ENCODE measurements around the gene LEKR1.

Gene LEKR1

DNA sequence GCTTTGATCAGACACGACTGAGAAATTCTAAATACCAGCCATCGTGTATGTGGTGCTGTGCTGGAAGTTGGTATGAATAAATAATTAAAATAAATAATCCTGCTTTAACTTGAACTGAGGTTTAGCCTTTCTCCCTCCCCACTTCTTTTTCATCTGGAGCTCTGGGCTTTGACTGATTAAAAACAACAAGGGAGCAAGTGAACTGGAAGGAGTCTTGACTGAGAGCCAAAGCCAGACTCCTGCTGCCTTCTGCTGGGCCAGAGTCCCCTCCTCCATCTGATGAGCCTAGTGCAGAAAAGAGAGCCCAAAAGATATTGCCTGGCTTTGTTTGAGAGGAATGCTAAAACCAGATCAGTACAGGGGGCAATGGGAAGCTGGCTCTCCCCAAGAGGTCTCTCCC is 237.8 kb downstream of the LEKR1 start:
- DNase-seq, result no peak

DNA sequence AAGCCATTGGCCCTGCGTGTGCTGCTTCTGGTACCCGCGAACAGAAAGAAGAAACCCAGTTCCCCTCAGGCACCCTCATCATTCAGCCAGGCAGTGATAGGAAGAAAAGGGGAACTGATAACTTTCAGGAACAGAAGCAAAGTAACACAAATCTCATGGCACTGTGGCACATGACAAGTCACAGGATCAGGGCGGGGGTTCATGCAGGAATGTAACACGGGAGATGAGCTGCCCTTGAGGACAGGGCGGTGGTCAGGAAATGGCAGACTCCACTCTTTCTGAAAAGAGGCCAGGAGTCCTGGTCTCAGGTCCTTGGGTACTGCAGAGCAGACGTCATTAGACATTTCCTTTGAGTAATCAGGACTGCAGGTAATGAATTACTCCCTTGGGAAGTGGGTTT is 238.2 kb downstream of the LEKR1 start:
- DNase-seq, result no peak

DNA sequence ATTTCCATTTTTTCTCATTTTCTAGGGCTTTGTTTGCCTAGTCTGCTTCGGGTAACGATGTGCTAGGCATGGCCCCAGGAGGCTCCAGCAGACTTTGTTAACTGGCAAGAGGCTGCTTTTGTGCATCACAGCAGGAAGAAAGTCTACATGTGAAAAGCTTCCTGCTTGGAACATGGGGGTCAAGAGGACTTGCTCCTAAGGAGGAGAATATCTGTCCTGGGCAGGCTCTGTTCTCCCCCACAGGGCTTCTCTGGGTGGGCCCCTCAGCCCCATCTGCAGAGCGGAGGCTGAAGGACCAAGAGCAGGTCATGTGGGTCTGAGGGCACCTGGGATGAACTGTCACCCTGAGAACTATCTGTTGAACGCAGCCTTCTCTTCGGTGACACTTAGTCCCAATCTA is 239.0 kb downstream of the LEKR1 start:
- no peak for DNase-seq

DNA sequence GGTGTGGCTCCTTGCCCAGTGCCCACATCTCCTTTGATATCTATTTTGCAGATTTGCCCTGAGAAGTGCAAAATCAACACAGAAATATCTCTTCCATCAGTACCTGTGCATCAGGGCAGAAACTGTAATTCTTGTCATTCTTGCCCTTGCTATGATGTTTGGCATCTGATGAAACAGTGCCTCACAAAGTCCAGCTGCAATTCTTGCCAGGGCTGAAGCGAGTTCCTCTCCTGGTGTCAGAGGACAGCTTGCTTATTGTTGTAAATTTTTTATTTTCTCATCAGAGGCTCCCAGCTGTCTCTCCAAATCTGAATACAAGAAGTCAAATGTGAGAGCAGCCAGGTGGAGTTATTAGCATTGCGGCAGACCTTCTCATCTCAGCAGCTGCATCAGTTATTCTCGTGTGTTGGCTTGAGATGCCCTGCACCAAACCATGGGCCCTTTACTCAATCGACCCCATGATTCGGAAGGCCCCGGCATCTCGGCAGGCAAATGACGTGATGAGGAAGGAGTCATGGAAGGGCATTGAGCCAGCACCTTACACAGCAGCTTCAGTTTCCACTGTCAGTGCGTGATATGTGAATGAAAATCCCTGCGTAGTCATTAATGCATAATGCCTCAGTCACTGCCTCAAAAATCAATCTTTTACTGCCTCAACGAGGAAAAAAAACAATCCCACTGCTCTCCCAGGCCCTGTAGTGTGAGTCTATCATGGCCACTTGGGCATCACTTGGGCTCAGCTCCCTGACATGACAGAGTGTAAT is 240.4 kb downstream of the LEKR1 start:
- DNase-seq, result peak; percentile 21

DNA sequence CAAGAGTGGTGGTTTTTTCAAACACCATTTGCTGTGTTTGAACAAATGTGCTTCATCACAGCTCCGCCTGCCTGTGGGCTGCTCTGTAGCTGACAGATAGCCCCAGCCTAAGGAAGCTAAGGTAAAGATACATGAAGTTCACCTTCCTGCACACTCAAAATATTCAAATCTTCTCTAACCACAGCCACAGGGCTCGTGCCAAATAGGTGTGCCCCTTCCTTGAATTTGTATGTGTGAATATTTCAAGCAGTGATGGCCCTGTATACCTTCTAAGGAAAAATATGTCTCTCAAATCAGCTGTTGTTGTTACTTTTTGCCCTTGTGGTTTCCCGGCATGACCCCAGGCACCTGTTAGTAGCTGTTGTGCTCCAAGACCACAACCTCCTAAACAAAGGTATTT is 241.0 kb downstream of the LEKR1 start:
- DNase-seq, result no peak

DNA sequence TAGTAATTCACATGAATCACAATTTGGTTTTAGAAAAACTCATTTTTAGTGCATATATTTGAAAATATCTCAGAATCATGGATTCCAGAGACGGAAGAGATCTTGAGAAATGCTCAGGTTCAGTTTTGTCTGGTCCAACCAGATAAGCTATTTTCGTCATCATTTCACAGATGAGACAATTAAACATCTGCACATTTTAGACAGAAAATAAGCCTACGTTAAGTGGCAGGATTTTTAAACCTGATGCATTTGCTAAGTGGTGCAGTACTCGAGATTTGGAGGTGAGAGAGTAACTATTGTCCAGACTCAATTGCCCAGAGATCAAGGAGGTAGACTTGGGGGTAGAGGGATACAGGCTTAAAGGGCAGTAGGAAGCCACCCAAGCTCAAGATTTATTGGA is 243.3 kb downstream of the LEKR1 start:
- DNase-seq, result no peak

DNA sequence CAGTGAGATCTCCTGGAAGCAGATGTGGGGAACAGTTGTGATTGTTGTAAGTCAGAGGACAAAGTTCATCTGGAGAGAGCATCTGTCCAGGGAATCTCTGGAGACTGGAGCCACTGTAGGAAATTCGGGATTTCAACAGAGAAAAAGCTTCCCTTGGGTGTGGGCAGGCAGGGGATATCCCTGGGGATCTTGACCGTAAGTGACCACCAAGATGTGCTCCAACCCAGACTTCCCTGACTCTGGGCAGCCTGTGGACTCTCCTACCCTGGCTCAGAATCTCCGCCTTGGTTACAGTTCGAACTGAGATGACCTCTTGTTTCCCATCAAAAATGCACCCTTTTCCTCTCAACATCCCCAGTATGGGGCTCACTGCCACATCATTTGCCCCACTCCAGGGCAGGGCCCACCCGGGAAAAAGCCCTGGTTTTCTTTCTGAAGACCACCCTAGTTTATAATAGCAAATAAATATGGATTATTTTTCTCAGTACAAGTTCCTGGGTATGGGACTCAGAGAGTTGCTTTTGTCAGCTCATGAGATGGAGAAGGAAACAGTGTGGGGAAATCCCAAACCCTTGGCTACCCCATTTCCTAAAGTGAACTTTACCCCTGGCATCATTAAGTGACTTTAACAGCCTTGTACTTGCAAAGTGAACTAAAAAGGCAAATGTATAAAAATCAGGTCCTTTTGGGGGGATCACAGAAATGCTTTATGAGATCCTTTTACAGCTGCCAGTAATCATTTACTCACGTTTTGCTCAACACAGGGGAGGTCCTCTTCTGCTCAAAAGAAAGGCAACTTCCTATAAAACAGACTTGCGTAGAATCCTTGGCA is 243.9 kb downstream of the LEKR1 start:
- no peak for DNase-seq

DNA sequence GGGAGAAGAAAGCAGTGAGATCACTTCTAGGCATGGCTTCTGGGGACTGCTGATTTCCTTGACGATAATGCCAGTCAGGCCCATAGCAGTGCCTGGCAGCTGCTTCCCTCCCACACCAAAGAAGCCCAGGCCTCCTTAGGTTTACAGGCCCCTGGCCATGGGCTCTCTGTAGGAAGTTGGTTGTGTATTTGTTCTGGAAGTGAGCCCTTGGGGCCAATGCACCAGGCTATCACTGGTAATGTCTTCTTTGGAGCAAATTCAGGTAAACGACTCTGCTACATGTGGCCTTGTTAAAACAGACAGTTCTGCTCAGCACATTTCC is 244.5 kb downstream of the LEKR1 start:
- DNase-seq, result no peak

DNA sequence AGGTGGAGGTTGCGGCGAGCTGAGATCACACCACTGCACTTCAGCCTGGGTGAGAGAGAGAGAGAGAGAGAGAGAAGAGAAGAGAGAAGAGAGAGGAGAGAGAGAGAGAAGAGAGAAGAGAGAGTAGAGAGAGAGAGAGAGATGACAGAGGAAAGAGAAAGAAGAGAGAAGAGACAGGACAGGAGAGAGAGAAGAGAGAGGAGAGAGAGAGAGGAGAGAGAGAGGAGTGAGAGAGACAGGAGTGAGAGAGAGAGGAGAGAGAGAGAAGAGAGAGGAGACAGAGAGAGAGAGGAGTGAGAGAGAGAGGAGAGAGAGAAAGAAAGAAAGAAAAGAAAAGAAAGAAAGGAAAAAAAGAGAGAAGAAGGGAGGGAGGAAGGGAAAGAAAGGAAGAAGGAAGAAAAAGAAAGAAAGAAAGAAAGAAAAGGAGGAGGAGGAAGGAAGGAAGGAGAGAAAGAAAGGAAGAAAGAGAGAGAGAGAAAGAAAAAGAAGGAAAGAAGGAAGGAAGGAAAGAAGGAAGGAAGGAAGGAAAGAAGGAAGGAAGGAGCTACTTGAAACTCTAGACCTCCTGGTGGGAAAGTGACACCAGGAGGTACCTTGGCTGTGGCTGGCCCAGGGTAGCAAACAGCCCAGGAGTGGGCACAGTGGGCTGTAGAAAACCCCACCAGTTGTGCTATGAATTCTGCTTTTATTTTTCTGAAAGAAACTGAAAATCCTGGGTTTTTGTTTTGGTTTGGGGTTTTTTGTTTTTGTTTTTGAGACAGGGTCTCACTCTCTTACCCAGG is 245.8 kb downstream of the LEKR1 start:
- no peak for DNase-seq

DNA sequence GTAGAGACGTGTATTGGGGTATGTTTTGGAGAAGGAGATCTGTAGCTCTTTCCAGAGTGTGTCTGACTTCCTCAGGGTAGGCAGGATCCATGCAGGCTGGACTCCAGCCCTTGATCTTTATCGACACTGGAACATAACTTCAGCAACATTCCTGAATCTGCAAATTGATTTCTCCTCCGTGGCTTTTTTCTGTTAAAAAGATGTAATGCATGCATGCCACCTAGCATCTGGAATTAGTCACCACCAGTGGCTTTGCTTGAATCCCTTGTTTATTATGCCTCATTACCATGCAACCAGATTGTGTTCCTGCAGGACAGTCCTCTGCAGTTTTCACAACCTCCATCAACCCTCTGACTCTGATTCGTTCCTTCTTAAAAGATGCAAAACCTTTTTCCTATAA is 247.7 kb downstream of the LEKR1 start:
- no peak for DNase-seq

DNA sequence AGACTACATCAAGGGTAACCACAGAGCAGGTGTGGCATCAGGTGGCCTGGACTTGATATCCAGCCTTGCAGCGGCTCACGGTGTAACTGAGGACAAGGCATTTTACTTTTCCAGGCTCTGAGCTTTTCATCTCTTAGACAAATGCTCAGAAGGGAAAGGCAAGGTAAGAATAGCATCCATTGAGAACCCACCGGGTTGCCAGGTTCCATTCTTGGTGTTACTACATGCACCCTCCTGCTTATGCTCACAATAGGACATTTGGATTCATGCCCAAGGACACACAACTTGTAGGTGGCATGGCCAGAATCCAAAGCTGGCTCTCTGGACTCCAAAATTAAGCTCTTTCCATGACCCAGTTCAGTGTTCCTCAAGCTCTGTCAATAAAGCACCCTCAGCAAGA is 248.3 kb downstream of the LEKR1 start:
- no peak for DNase-seq

DNA sequence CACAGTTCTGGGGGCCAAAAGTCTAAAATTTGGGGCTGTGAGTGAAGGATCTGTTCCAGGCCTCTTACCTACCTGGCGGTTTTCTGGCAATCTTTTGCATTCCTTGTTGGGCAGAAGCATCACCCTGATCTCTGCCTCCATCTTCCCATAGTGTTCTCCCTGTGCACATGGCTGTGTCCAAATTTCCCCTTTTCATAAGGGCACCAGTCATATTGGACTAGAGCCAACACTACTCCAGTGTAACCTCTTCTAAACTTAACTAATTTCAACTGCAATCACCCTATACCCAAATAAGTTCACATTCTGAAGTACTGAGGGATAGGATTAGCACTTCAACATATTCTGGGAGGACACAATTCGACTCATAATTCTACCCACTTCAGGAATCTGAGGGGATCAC is 248.8 kb downstream of the LEKR1 start:
- no peak for DNase-seq

DNA sequence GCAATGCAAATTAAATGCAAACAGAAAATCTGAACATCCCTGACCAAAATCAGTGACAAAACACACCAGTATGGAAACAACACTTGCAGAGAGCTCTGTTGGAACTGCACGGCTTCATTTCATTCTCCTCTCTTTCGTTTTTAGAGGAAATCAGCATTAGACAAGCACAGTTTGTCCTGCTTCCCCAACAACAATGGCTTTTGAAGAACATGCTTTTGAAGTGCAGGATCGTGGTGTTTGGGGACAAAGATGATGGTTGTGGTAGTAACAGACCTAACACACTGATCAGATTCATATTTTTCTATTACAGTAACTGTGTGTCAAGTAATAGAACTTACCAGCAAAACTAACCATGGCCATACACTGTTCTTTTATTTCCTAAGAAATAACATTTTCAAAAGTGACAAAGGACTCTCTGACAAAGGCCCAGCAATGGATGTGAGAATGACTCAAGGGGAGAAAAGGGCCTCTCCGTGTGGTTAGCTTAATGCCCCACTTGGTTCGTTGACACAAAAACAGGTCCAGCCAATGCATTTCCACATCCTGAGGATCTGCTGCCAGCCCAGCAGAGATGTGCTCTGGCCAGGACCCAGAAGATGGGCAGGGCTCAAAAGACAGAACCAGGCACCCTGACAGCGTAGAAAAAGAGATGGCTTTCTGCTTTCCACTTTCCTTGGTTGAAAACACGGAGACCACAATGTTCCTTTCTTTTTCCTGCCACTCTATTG is 249.7 kb downstream of the LEKR1 start:
- no peak for DNase-seq

DNA sequence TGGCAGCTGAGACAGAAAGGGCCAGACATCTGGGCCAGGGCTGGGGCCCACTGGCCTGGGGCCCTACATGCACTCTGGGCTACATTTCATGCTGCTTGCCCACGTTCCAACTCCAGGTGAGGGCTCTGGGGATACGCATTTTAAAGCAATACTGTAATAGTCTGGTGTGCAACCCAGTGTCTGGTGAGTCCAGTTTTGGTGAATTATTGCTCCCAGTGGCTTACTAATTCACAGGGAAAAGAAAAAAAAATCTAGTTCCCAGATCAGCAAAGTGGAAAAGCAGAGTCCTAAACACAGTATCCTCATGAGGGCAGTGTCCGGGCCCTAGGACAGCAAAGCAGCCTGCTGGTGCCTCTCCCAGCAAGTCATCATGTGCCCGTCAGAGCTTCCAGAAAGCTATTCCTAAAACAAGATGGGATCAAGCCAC is 251.4 kb downstream of the LEKR1 start:
- no peak for DNase-seq

DNA sequence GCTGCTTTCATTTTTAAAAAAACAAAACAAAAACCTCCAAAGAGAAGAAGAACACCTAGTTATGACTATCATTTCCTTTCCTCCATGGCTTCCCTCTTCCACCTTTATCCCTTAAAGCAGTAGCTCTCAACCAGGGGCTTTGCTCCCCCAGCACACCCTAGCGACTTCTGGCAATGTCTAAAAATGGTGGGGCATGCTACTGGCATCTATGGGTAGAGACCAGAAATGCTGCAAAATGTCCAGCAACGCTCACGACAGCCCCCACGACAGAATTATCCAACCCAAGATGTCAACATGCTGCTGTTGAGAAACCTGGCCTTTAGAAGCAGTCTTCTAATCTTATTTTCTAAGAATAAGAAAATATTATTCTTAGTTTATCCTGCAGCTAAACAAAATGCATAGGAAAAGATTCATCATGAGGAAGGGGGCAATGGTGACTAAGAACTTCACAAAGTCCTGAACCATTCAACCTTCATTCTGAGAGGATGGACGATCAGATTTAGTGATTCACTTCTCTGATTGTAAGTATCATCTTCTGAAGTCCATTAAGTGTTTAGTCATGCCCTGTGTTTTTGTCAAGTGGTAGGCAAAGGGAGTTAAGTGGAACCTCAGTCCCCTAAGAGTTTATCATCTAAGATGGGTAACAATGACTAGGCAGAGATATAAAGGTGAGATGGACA is 252.1 kb downstream of the LEKR1 start:
- no peak for DNase-seq

DNA sequence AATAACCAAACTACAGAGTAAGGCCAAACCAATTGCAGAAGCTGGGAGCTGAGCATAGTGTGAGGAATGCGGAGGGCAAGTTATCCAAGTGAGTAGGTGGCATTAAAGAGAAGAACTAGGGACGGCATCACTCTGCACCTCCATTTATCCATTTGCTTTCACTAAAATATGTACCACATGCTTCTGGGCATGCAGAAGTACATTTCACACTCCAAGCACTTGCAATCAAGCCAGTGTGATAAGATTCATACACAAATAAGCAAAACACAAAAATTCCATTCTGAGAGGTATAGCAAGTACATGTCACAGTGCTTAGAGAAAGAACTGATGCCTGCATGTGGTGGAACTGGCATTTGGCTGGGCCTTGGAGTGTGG is 252.6 kb downstream of the LEKR1 start:
- DNase-seq, result no peak

DNA sequence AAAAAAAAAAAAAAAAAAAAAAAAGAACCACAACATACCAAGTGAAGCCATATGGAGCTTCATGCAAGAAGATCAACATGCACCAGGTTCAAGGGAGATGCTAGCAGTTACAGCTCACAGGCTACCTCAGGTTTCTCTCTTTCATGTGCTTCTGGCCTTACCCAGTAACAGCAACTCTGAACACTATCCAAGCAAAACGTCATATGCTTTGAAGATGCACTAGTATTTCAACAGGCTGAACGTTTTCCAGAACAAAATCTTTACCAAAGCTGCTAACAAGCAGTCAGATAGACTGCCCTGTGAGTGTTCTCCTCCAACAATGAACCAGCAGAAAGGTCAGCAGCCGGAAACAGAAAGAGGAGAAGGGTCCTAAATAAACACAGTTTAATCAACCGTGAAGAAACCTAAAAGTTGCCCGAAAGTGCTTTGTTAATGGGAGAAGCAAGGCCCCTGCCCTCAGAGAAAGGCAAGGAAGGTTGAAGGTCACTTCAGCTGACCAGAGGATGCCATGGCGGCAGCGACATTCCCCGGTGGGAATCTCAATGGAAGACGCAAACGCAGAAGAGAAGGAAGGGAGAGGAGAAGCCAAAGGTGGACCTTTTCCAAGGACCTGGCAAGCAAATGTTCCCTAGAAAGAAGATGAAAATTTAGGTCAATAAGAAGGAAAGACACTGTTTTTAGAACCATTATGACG is 253.7 kb downstream of the LEKR1 start:
- no peak for DNase-seq

DNA sequence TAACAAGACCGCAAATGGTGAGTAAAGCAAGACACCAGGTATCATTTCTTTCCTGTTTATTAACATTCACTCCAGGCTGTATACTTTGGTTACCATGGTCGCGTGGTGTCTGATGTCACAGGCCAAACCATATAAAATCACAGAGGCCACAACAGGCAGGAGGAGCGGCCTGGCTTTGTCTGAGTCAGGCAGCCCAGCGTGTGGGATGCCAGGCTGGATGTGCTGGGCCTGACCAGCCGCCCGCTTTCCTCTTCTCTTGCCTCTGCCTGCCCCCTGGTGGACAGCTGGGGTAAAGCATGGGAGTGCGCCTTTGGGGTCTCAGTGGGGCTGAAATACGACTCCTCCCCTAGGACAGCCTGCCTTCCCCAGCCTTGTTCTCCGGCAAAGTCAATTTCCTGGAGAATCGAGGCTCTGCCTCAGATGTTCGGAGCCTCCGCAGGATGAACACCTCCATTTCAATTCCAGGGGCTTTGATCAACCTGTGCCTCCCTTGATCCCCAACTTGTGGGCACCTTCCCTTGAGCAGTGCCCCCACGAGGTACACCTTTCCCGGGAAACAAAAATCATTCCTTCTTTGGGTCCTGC is 255.6 kb downstream of the LEKR1 start:
- DNase-seq, result no peak

DNA sequence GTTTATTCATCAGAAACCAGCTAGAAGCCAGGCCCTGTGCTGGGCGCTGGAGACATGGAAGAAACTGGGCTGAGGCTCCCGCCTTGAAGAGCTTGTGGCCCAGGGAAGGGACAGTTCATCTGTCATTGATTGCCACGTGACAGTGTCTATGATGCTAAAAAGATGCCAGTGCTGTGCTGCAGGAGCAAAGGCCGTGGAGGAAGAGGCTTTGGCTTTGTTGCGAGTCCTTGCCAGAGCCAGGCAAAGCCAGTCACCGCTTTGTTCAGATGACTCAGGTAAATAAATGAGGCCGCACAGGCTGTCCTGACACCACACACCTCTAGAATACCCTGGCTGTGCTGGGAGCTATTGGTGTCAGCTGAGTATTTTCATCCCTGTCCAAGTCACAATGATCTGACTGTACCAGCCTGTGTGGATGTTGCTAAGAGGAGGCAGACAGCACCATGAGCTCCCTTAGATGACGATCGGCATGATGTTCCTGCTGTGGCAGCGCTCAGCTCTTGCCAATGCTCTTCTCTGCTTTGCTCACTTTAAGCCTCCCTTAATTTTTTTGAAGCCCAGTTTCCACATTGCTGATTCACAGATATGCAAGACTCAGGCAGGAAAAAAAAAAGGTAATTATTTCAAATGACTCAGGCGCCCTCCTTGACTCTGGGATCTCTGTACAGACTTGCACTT is 256.3 kb downstream of the LEKR1 start:
- no peak for DNase-seq

DNA sequence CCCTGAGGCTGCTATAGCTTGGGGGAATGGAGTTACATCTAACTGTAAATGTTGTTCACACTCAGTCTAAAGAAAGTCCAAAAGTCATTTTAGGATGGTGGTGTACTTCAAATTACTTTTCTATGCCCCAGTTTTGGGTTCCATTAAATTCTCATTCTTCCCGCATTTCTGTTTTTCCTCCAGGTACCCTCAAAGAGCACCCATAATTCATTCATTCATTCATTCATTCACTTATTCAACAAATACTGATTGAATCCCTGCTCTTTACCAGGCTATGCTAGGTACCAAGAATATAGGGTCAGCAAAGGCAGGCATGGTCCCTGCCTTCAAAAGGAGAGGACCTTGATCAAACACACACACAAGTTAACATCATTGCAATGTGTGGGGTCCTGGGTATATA is 257.7 kb downstream of the LEKR1 start:
- DNase-seq, result no peak

Data from T1000 (cell line).